OCI-LY1 (cell line): ENCODE data around the gene PRKD2.

Experiments used
- CTCF ChIP-seq: fragments of 200-600 bp; sonication (generic), shearing (Covaris generic); IDR thresholded peaks from 2 replicates; pipeline ENCODE4 v1.5.1; 2017; ENCODE audit warnings: mild to moderate bottlenecking, antibody characterized with exemption, low read length, moderate library complexity, mixed read lengths
- EZH2 ChIP-seq: fragments of 200-600 bp; sonication (generic), shearing (Covaris generic); IDR thresholded peaks from 2 replicates; pipeline ENCODE4 v1.8.0; 2017; ENCODE audit warnings: borderline replicate concordance, mixed run types, mild to moderate bottlenecking, antibody characterized with exemption, low read length, moderate library complexity, mixed read lengths

DNA sequence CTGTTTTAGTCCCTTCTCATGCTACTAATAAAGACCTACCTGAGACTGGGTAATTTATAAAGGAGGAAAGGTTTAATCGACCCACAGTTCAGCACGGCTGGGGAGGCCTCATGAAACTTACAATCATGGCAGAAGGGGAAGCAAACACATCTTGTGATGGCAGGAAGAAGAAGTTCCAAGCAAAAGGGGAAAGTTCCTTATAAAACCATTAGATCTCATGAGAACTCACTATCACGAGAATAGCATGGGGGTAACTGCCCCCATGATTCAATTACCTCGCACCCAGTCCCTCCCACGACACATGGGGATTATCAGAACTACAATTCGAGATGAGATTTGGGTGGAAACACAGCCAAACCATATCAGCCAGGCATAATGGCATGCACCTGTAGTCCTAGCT lies 42.3 kb upstream of the PRKD2 start:
- TF ChIP-seq CTCF: no peak
- TF ChIP-seq EZH2: no peak
